ENCODE results near the gene INHA.

DNA sequence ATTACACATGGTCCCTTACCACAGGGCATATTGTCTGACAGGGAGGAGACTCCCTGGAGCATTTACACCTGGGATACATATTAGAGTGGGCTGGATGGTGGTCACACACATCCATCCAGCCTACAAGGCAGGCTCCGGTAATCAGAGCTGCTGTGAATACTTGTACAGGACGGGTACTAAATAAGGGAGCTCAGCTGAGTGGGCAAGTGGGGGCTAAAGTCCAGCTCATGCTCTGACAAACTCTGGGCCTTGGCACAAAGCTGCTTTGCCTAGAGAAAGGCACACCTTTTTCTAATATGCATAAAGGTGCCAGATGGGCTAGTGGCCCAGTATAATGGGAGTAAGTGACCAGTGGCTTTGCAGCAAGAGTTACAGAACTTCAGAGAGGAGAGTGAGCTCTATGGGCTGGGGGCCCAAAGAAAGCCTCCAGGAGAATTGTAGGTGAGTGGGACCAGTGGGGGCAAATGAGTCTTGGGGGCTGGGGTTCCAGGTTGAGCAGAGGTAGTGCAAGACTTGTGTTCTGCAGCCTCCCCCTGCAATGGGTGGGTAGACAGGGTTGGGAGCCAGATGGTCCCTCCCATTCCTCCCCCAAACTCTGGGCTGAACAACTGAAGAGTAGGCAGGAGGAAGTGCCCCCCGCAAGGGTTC is 26.7 kb upstream of the INHA start:
- TF ChIP-seq, protein P1, sequence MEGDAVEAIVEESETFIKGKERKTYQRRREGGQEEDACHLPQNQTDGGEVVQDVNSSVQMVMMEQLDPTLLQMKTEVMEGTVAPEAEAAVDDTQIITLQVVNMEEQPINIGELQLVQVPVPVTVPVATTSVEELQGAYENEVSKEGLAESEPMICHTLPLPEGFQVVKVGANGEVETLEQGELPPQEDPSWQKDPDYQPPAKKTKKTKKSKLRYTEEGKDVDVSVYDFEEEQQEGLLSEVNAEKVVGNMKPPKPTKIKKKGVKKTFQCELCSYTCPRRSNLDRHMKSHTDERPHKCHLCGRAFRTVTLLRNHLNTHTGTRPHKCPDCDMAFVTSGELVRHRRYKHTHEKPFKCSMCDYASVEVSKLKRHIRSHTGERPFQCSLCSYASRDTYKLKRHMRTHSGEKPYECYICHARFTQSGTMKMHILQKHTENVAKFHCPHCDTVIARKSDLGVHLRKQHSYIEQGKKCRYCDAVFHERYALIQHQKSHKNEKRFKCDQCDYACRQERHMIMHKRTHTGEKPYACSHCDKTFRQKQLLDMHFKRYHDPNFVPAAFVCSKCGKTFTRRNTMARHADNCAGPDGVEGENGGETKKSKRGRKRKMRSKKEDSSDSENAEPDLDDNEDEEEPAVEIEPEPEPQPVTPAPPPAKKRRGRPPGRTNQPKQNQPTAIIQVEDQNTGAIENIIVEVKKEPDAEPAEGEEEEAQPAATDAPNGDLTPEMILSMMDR (IDR thresholded peaks at IDR 0.05): no peak
- no peak for TF ChIP-seq EZH2 (IDR thresholded peaks at IDR 0.05; ENCODE audit: borderline replicate concordance, insufficient read depth, low read depth, low read length, poor library complexity, severe bottlenecking)

Measured in B cell (primary cell).